CD4-positive, alpha-beta T cell treated with Interferon gamma for 1 hour (primary cell): ENCODE measurements around the gene ZNF597.
"Not testable (repeated sequence)": the region's sequence is repeated elsewhere in the genome, so short reads cannot be mapped to it uniquely, and the experiment has no call there.

Source experiments
- DNase-seq: peaks from one replicate; pipeline ENCODE4 v3.0.0-alpha.2; 2020

ZNF597 gene

DNA sequence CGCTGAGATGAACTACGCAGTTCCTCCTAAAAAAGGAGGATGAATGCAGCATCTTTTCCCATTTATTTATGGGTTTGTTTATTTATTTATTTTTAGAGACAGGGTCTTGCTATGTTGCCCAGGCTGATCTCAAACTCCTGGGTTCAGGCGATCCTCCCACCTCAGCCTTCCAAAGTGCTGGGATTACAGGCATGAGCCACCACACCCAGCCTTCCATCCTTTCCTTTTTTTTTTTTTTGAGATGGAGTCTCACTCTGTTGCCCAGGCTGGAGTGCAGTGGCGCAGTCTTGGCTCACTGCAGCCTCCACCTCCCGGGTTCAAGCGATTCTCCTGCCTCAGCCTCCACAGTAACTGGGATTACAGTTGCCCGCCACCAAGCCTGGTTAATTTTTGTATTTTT lies 31.6 kb upstream of the ZNF597 start:
- not testable (repeated sequence) for DNase-seq

- DNase-seq = no peak
Measured at GRCh38 chr16:3474136-3474779, 31.0 kb upstream of the ZNF597 start.

GRCh38 chr16:3473596-3473943 lies 30.3 kb upstream of the ZNF597 start:
- not testable (repeated sequence) for DNase-seq

DNA sequence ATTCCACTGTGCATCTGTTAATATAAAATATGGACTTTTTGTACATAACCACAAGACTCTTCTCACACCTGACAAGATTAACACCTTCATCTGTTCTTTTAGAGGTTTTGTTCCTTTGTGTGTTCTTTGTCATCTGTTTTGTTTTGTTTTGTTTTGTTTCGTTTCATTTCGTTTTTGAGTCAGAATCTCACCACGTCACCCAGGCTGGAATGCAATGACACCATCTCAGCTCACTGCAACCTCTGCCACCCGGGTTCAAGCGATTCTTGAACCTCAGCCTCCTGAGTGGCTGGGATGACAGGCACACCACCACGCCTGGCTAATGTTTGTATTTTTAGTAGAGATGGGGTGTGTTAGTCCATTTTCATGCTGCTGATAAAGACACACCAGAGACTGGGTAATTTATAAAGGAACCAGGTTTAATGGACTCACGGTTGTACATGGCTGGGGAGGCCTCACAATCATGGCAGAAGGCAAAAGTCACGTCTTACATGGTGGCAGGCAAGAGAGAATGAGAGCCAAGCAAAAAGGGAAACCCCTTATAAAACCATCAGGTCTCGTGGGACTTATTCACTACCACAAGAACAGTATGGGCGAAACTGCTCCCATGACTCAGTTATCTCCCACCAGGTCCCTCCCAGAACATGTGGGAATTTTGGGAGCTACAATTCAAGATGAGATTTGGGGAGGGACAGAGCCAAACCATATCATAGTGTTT lies 29.7 kb upstream of the ZNF597 start:
- no peak for DNase-seq

DNA sequence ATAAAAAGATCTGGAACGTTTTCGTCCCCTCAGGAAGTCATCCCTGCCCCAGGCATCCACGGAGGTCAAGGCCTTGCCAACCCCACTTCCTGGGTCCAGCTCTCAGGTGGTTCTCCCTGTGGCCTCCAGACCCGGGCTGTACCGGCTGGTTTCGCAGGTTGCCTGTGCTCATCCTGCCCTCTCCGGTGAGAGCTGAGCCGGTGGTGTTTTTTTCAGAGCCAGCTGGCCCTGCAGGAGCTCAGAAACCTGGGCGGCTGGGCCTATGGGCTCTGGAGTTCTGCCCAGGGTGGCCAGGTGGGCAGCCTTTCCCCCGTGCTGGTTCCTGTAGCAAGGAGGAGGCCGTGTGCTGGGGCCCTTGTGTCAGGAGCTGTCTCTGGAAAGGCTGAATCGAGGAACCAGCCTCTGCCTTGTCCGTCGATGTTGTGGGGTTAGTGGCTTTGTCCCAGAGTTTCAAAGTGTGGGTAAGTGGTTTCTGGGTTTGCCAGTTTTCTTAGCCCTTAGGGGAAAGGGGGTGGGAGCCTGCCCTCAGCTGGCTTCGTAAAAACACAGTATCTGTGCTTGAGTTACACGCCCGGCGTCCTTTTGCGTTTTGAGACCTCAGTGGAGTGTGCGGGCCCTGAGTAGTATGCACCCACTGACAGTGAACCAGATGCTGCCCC lies 28.3 kb upstream of the ZNF597 start:
- DNase-seq = no peak

GRCh38 chr16:3470723-3471122 lies 27.4 kb upstream of the ZNF597 start:
- no peak for DNase-seq

GRCh38 chr16:3469736-3470135 lies 26.4 kb upstream of the ZNF597 start:
- no peak for DNase-seq

- DNase-seq = no peak
Measured at GRCh38 chr16:3468501-3468900, 25.2 kb upstream of the ZNF597 start.

- no peak for DNase-seq
Measured at GRCh38 chr16:3467921-3468320, 24.6 kb upstream of the ZNF597 start.

DNA sequence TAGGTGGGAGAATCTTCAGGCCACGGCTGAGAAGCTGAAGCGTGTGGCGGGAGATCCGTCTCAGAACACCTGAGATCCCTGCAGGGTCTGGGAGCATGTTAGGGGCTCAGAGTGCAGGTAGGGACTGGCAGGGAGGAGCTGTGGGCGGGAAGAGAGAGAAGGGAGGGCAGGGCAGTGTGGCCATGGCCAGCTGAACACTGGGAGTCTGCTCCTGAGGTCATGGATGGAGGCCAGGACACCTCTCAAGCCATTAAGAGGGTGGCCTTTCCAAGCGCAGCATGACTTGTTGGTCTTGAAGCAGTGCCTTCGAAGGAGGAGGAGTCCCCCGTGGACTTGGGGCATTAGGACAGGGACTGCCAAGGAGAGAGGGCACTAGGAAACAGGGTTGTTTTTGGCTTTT lies 23.9 kb upstream of the ZNF597 start:
- no peak for DNase-seq

GRCh38 chr16:3465911-3466584 lies 22.7 kb upstream of the ZNF597 start:
- no peak for DNase-seq

- no peak for DNase-seq
Measured at GRCh38 chr16:3465301-3465700, 22.0 kb upstream of the ZNF597 start.

- DNase-seq = peak; percentile 60
Measured at GRCh38 chr16:3461151-3461550, 17.8 kb upstream of the ZNF597 start.

- DNase-seq = no peak
Measured at GRCh38 chr16:3460585-3460984, 17.3 kb upstream of the ZNF597 start.

GRCh38 chr16:3460121-3460520 lies 16.8 kb upstream of the ZNF597 start:
- no peak for DNase-seq

DNA sequence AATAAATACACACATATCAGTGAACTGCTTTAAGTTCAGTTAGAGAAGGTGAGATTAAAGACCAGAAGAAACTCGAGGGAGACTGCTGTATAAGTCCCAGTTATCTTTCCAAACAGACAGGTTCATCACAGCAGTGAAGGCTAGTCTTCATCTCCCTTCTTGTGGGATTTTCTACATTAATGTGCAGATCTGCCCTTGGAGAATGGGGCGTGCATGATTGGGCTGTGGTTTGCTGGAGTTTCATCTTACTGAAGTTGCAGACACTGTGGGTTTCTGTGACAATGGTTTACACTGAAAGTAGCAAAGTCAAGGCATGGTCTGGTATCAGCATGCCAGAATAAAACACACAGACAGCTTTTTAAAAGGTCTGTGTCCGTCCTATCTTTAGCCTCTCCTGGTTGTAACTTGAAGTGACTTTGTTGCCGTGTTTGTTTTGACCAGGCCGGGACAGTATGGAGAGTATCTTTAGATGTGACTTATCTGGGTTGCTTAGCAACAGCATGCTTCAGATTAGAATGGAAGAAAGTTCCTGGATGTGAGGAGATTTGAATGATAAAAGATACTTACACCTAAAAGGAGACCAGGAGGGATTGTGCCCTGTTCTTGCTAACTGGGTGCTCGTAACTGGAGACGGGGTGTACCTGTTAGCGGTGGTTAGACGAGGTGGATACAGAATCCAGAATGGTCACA lies 16.2 kb upstream of the ZNF597 start:
- DNase-seq = no peak

DNA sequence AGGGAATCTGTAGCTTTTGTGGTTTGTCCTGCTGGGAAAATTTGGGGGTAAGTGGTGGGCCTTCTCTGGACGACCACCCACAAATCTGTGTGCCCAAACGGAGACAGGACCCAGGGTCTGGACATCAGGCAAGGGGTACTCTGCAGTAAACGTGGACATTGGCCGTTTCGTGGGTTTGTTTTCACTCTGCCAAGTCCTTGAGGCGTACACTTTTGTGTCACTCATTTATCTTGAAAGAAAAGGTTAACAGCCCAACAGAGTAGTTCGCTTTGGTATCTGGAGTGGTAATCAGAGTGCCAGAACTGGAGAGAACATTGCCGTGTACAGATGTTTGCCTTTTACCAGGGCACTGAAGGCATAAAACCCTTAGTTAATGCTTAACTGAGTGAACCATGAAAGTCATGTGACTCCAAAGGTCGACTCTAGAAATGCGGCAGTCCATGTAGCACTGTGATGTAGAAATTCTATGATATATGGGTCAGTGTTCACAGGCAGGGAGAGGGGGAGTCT lies 15.6 kb upstream of the ZNF597 start:
- no peak for DNase-seq

- no peak for DNase-seq
Measured at GRCh38 chr16:3458278-3458851, 15.1 kb upstream of the ZNF597 start.

DNA sequence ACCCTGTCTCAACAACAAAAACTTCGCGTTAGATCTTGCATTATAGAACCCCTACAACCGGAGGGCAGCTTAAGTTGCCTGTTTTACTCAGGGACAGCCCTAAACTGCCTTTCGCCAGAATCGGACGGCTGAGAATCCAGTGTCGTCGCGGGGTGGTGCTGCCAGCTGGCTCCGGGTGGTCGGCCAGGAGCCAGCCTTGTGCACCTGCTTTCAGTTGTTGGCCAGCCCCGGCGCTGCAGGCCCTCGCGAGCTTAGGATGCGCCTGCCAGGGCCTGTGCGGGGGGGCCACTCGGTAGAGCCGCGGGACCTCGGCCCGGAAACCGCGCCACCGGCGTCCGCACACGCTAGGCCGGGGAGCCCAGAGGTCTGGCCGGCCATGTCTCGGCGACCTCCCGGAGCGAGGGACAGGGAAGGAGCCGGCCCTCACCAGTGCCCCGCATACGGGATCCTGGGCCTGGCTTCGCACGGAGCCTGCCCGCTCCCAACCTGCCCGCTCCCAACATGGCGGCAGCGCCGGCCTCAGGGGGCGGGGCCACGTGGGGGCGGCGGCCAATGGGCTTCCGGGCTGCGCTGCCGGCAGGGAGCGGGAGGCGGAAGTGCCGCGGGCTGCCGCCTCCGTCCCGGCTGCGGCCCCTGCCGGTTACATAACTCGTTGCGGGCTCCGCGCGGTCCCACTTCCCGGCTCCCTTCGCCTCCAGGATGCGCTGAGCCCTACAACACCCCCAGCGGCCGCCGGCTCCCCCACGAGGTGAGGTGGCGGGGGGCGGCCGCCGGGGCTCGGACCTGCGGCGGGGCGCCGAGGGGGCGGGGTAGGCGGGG lies 14.3 kb upstream of the ZNF597 start:
- peak; percentile 89 for DNase-seq

GRCh38 chr16:3454631-3455147 lies 11.4 kb upstream of the ZNF597 start:
- DNase-seq = no peak

- no peak for DNase-seq
Measured at GRCh38 chr16:3454093-3454492, 10.8 kb upstream of the ZNF597 start.

- no peak for DNase-seq
Measured at GRCh38 chr16:3444032-3444388, 706 bp upstream of the ZNF597 start.
